Esophagus squamous epithelium (tissue), 4 donors: ENCODE results near the gene PLA2G1B.

Experiments
- CTCF ChIP-seq, 6 experiments: fragments of 450-650 bp in 4 of 6; fragments of 200-600 bp in 2 of 6; sonication (generic) in 2 of 6; IDR thresholded peaks; one replicate each; pipeline ENCODE4 v1.5.1; 2016 to 2019; ENCODE audit warnings: antibody characterized with exemption in 6 of 6, mild to moderate bottlenecking in 4 of 6, moderate library complexity in 4 of 6
- POLR2A ChIP-seq, 4 donors: fragments of 450-650 bp; IDR thresholded peaks; one replicate each; pipeline ENCODE4 v1.6.1; 2017; ENCODE audit warnings: antibody characterized with exemption in 4 of 4, mild to moderate bottlenecking in 4 of 4, moderate library complexity in 3 of 4

GRCh38 chr12:120357104-120357503 is 29.5 kb upstream of the PLA2G1B start:
- no peak for TF ChIP-seq CTCF (IDR thresholded peaks at IDR 0.05)
- TF ChIP-seq POLR2A (IDR thresholded peaks at IDR 0.05) = no peak
